Muscle of leg (tissue), 11 donors: ENCODE results near the gene MCF2L. TPM values are rescaled to one million over a fixed set of nuclear protein-coding genes. Genes with fewer than 3 reads are reported as not detected.

Experiments
- DNase-seq: peaks from one replicate; pipeline ENCODE4 v3.0.0; 2013
- H3K27ac ChIP-seq: one replicate; pipeline ENCODE4 v1.5.1; 2013; ENCODE audit warnings: mild to moderate bottlenecking, low read length, control low read depth
- H3K27me3 ChIP-seq: one replicate; pipeline ENCODE4 v1.6.1; 2013; ENCODE audit warnings: low read length; ENCODE audit not compliant: control insufficient read depth, insufficient read depth
- H3K36me3 ChIP-seq: one replicate; pipeline ENCODE4 v1.6.1; 2013; ENCODE audit warnings: low read length; ENCODE audit not compliant: control insufficient read depth, insufficient read depth
- H3K4me1 ChIP-seq: one replicate; pipeline ENCODE4 v1.6.1; 2013; ENCODE audit warnings: low read length; ENCODE audit not compliant: control insufficient read depth, insufficient read depth
- H3K4me3 ChIP-seq: one replicate; pipeline ENCODE4 v1.5.1; 2013; ENCODE audit warnings: low read length, control low read depth
- H3K9me3 ChIP-seq: replicated peaks from 2 replicates; pipeline ENCODE4 v1.6.1; 2013; ENCODE audit warnings: low read depth, low read length; ENCODE audit not compliant: control insufficient read depth
- WGBS: methylation state at CpG from one replicate; pipeline ENCODE4 v1.1.5; 2013; ENCODE audit warnings: missing lambda C conversion rate; ENCODE audit not compliant: insufficient coverage; 5-methylcytosine and 5-hydroxymethylcytosine counted together
- polyA plus RNA-seq, 8 donors: library from polyadenylated mRNA; unstranded; fragments of 120-200 nt; gene quantifications; one replicate each; pipeline versions ENCODE4 v1.2.1 to v1.2.3, GENCODE V29; 2013; ENCODE audit warnings: inconsistent platforms in 1 of 8, low replicate concordance in 1 of 8; ENCODE audit not compliant: insufficient read length in 8 of 8, insufficient read depth in 1 of 8
- total RNA-seq: library from RNA; stranded (reverse); fragments of 120-200 nt; gene quantifications from one replicate; pipeline ENCODE4 v1.2.4, GENCODE V29; 2013

The MCF2L gene
- total and polyA plus RNA-seq, 9 donors: 15.9 to 27.6 (median 20.1) TPM

DNA sequence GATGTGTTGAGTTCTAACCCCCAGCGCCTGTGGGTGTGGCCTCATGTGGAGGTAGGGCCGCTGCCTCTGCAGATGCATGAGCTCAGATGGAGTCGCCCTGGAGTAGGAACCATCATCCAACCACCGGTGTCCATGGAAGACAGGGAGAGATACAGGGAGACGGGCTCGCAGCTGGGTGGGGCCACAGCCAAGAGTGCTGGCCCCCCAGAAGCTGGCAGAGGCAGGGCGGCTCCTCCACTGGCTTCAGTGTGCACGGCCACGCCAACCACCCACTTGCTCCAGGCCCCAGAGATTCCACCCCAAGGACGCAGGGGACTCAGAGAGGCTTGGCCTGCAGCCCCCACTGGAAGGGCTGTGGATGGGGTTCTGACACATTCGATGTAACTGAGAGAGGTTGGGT, 5.4 kb upstream of the MCF2L start:
- peaks cover 57% of the 10 kb centered on the region for H3K4me1 ChIP-seq
- 78% methylated on average over 8 of the region's 11 CpGs for WGBS
- H3K27me3 ChIP-seq: peaks cover 4% of the 10 kb centered on the region
- no peak for DNase-seq
- H3K27ac ChIP-seq: no peak overlapping the region
- no peaks in the 10 kb centered on the region for H3K36me3 ChIP-seq
- H3K4me3 ChIP-seq: no peak overlapping the region
- H3K9me3 ChIP-seq: no peaks in the 10 kb centered on the region

GRCh38 chr13:112964971-112965492, 4.0 kb upstream of the MCF2L start:
- Histone ChIP-seq H3K4me3 (no peak overlapping the region), H3K27me3 (peaks cover 13% of the 10 kb centered on the region), H3K9me3 (no peaks in the 10 kb centered on the region), H3K4me1 (peaks cover 52% of the 10 kb centered on the region), H3K27ac (peak overlapping the region; percentile 25), H3K36me3 (no peaks in the 10 kb centered on the region)
- peak; percentile 86 for DNase-seq
- 39% methylated on average over 11 of the region's 12 CpGs for WGBS

- 84% methylated on average over 16 of the region's 16 CpGs for WGBS
- H3K27me3 ChIP-seq: peaks cover 18% of the 10 kb centered on the region
- DNase-seq: no peak
- H3K27ac ChIP-seq: peak overlapping the region; percentile 25
- H3K4me3 ChIP-seq: no peak overlapping the region
- H3K36me3 ChIP-seq: no peaks in the 10 kb centered on the region
- H3K4me1 ChIP-seq: peaks cover 46% of the 10 kb centered on the region
- no peaks in the 10 kb centered on the region for H3K9me3 ChIP-seq
Observed at GRCh38 chr13:112965573-112966115, 3.4 kb upstream of the MCF2L start.

DNA sequence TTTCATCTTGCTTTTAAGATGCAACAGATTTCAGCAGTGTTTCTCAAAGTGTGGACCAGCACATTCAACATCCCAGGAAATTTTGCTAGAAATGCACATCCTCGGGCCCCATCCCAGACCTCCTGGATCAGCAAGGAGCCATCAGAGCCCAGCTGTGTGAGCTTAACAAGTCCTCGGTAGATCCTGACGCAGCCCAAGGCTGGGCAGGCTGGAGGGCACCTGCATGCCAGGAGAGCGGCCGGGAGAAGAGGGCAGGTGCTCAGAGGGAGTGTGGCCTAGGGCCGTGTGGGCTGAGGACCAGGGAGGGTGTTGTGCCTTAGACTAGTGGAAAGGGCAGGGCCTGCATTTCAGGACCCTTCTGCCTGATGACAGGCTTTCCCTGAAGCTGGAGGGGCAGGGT, 2.2 kb upstream of the MCF2L start:
- no peak overlapping the region for H3K27ac ChIP-seq
- no peak for DNase-seq

DNA sequence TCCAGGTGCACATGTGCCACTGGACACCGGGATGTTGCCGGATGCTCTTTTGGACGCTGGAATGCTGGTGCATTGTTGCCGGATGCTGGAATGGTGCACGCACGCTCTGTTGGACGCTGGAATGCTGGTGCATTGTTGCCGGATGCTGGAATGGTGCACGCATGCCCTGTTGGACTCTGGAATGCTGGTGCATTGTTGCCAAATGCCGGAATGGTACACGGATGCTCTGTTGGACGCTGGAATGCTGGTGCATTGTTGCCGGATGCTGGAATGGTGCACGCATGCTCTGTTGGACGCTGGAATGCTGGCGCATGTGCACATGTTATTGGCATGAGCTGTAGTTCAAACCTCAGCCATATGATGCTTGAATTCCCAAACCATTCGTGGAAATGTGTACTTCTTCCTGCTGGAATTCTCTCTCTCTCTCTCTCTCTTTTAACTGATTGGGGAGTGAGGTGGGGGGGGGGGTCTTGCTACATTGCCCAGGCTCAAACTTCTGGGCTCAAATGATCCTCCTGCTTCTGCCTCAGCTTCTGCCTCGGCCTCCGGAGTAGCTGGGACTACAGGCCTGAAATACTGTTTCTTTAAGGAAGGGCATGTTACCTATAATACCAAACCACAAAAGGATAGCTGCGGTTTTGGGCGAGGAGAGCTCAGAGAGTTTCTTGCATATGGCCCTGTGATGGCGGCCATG, 1.2 kb upstream of the MCF2L start:
- no peak overlapping the region for H3K4me3 ChIP-seq
- H3K4me1 ChIP-seq: peaks cover 35% of the 10 kb centered on the region
- no peaks in the 10 kb centered on the region for H3K9me3 ChIP-seq
- peaks cover 21% of the 10 kb centered on the region for H3K27me3 ChIP-seq
- H3K36me3 ChIP-seq: no peaks in the 10 kb centered on the region
- DNase-seq: peak; percentile 46
- no peak overlapping the region for H3K27ac ChIP-seq
- WGBS: 64% methylated on average over 19 of the region's 22 CpGs

More for the DNA sequence above, 2.2 kb upstream of the MCF2L start:
- H3K9me3 ChIP-seq: no peaks in the 10 kb centered on the region
- H3K27me3 ChIP-seq: peaks cover 21% of the 10 kb centered on the region
- H3K36me3 ChIP-seq: no peaks in the 10 kb centered on the region
- 84% methylated on average over 6 of the region's 6 CpGs for WGBS
- H3K4me3 ChIP-seq: no peak overlapping the region
- peaks cover 39% of the 10 kb centered on the region for H3K4me1 ChIP-seq

DNA sequence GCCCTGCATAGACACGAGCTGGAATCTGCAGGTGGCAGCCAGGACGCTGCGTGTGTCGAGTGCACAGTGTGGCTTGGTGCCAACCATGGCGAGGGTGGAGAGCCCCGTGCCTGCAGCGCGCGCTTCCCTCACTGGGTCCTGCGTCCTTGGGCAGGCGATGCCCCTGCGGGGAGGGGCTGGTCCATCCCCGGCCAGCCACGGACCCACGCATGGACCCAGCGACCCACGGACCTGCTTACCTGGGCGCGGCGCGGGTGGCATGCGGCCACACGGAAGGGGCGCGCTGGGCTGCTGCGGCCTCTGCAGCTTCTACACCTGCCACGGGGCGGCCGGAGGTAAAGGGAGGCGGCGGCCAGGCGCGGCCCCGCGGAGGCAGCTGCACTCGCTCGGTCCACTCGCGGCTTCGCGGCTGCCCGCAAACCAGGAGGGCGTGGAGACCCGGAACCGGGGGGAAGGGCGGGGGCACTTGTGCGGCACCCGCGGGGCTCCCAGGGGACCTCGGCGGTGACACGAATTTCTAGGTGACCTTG, 569 bp upstream of the MCF2L start:
- Histone ChIP-seq H3K9me3 (no peaks in the 10 kb centered on the region), H3K4me1 (peaks cover 32% of the 10 kb centered on the region), H3K27ac (peak overlapping the region; percentile 29), H3K27me3 (peaks cover 21% of the 10 kb centered on the region), H3K36me3 (no peaks in the 10 kb centered on the region), H3K4me3 (peak overlapping the region; percentile 59)
- peak; percentile 28 for DNase-seq
- WGBS: 6% methylated on average over 52 of the region's 52 CpGs

- peaks cover 21% of the 10 kb centered on the region for H3K27me3 ChIP-seq
- no peaks in the 10 kb centered on the region for H3K9me3 ChIP-seq
- DNase-seq: no peak
- WGBS: 4% methylated on average over 3 of the region's 13 CpGs
- peak overlapping the region; percentile 69 for H3K27ac ChIP-seq
- H3K36me3 ChIP-seq: no peaks in the 10 kb centered on the region
- peaks cover 25% of the 10 kb centered on the region for H3K4me1 ChIP-seq
- H3K4me3 ChIP-seq: peak overlapping the region; percentile 59
Observed at GRCh38 chr13:112969692-112970338, 801 bp downstream of the MCF2L start.

DNA sequence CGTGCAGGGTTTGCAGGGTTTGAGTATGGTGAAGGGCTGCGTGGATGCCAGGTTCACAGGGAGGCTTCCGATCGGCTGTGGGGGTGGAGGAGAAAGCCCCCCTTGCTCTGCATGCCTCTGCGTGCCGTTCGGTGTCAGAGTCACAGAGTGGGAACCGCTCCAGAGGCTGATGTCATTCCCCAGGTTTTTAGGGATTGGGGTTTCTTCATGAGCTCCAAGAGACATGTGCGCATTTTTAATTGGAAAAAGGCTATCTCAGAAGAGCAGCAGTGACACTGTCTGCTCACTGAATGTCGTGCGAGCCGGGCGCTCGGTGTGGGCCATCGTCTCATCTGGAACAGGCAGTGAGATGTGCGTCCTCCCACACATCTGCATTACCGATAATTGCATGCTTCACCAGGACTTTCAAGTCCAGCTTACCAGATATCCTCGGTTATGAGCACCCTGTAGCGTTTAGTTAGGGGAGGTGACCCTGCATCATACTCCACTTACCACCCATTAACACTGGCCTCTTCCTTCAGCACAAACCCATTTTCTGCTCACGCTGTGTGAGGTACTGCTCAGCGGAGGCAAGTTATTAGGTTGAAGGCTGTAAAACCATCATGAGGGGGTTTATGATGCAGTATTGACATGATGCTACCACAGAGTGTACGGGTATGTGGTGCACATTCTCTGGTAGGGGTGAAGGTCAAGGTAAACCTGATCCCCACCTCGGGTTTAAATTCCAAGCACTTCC, 1.7 kb downstream of the MCF2L start:
- Histone ChIP-seq H3K36me3 (no peaks in the 10 kb centered on the region), H3K9me3 (no peaks in the 10 kb centered on the region), H3K27me3 (peaks cover 21% of the 10 kb centered on the region), H3K27ac (no peak overlapping the region), H3K4me1 (peaks cover 21% of the 10 kb centered on the region), H3K4me3 (no peak overlapping the region)
- DNase-seq: no peak
- 39% methylated on average over 11 of the region's 23 CpGs for WGBS

- no peak for DNase-seq
- peaks cover 21% of the 10 kb centered on the region for H3K27me3 ChIP-seq
Observed at GRCh38 chr13:112971288-112971643, 2.3 kb downstream of the MCF2L start.

GRCh38 chr13:112972258-112972657, 3.2 kb downstream of the MCF2L start:
- Histone ChIP-seq H3K4me1 (peaks cover 21% of the 10 kb centered on the region), H3K9me3 (no peaks in the 10 kb centered on the region), H3K27ac (no peak overlapping the region), H3K36me3 (no peaks in the 10 kb centered on the region), H3K27me3 (peaks cover 21% of the 10 kb centered on the region), H3K4me3 (no peak overlapping the region)
- WGBS: 90% methylated on average over 1 of the region's 1 CpG
- DNase-seq: no peak

More at GRCh38 chr13:112971288-112971643, 2.3 kb downstream of the MCF2L start:
- WGBS: 57% methylated on average over 2 of the region's 6 CpGs
- no peak overlapping the region for H3K27ac ChIP-seq
- H3K36me3 ChIP-seq: no peaks in the 10 kb centered on the region
- H3K9me3 ChIP-seq: no peaks in the 10 kb centered on the region
- H3K4me1 ChIP-seq: peaks cover 21% of the 10 kb centered on the region
- H3K4me3 ChIP-seq: no peak overlapping the region
